Measurements from ENCODE around the gene HAUS1.
"Not testable (repeated sequence)": the region's sequence is repeated elsewhere in the genome, so short reads cannot be mapped to it uniquely, and the experiment has no call there.

The HAUS1 gene

DNA sequence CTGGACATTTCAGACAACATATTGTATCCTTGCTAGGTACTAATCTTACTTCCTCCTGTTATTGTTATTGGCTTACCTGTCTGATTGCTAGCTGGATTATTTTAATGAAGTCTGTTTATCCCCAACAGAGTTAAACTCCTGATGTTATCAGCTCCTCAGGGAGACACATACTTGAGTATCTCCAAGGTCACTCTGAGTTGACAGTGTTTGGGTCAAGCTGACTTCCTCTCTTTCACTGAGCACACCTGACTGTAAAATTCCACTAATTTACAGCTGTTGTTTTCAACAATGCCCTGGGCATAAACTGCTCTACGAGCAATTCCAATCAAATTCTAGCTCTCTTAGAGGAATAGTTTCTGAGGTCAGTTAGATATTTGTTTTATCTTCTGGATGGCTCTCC, 9.6 kb downstream of the HAUS1 start:
- Mint-ChIP-seq H3K36me3 (ENCODE audit: low read depth) (peaks cover 72% of the 10 kb centered on the region), H3K27ac (no peak overlapping the region), H3K9me3 (peaks cover 3% of the 10 kb centered on the region), H3K4me1 (no peaks in the 10 kb centered on the region), H3K4me3 (no peak overlapping the region), H3K27me3 (ENCODE audit: low read depth) (no peaks in the 10 kb centered on the region)
- no peak for TF ChIP-seq CTCF (IDR thresholded peaks at IDR 0.05; ENCODE audit: unreplicated experiment in 3 of 3)

- H3K27me3 Mint-ChIP-seq (ENCODE audit: low read depth); H3K4me3 Mint-ChIP-seq; H3K4me1 Mint-ChIP-seq; H3K9me3 Mint-ChIP-seq; H3K27ac Mint-ChIP-seq: not testable (repeated sequence)
- peaks cover 59% of the 10 kb centered on the region for H3K36me3 Mint-ChIP-seq (ENCODE audit: low read depth)
Observed at GRCh38 chr18:46126625-46127024, 22.4 kb downstream of the HAUS1 start.

- H3K27me3 Mint-ChIP-seq (ENCODE audit: low read depth) = no peaks in the 10 kb centered on the region
- H3K4me1 Mint-ChIP-seq = peaks cover 7% of the 10 kb centered on the region
- no peak overlapping the region for H3K4me3 Mint-ChIP-seq
- no peak for TF ChIP-seq CTCF (IDR thresholded peaks at IDR 0.05; ENCODE audit: unreplicated experiment in 3 of 3)
- no peaks in the 10 kb centered on the region for H3K9me3 Mint-ChIP-seq
- H3K36me3 Mint-ChIP-seq (ENCODE audit: low read depth) = peaks cover 39% of the 10 kb centered on the region
- H3K27ac Mint-ChIP-seq = no peak overlapping the region
Observed at GRCh38 chr18:46130061-46130460, 25.9 kb downstream of the HAUS1 start.

DNA sequence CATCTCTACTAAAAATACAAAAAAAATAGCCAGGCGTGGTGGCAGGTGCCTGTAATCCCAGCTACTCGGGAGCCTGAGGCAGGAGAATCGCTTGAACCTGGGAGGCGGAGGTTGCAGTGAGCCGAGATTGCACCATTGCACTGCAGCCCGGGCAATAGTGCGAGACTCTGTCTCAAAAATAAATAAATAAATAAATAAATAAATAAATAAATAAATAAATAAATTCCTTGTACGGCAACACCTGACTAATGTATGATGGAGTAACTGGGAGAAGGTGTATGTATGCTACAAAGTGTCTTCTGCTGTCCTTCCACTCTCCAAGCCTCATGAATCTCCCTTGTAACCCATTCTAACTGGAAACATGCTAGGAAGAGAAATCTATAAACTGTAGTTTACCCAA, 26.4 kb downstream of the HAUS1 start:
- not testable (repeated sequence) for H3K27ac Mint-ChIP-seq; H3K27me3 Mint-ChIP-seq (ENCODE audit: low read depth); H3K9me3 Mint-ChIP-seq; H3K4me3 Mint-ChIP-seq
- Mint-ChIP-seq H3K36me3 (ENCODE audit: low read depth) (peaks cover 38% of the 10 kb centered on the region), H3K4me1 (peaks cover 11% of the 10 kb centered on the region)

- Mint-ChIP-seq H3K9me3 (no peaks in the 10 kb centered on the region), H3K27me3 (ENCODE audit: low read depth) (no peaks in the 10 kb centered on the region), H3K4me3 (no peak overlapping the region), H3K4me1 (peaks cover 15% of the 10 kb centered on the region), H3K27ac (no peak overlapping the region), H3K36me3 (ENCODE audit: low read depth) (peaks cover 17% of the 10 kb centered on the region)
- TF ChIP-seq CTCF (IDR thresholded peaks at IDR 0.05; ENCODE audit: unreplicated experiment in 3 of 3) = no peak
Observed at GRCh38 chr18:46133534-46133933, 29.3 kb downstream of the HAUS1 start.

DNA sequence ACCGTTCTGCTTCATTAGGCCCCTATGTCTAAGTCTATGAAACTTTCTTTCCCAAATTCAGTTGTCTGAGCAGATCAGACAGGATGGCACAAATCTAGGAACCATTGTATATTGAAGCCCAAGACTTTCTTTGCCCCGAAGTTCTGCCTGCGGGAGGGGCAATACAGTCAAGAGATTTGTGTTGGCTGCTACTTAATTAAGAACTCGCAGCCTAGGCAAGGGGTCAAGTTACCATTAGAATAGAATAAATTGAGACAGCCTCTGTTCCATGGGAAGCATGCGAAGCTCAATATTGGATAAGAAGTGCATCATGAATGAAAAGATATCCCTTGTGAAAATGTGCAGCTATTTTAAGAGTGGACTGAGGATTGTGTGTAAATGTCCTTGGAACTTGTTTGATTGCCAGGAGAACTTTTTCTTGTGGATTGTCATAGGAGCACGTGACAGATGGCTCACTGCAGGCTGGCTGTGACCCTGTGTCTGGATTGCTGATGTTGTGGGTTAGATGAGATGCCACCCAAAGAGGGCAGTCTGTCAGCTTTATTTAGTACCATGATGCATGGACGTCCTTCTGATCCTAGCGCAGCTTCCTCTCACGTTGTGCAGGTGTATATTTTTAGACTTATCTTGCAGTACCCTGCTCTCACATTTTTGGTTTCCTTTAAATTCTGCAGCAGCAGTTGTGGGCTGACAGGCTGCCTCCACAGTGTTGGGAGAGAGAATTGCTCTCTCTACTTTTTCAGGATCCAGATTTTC, 30.9 kb downstream of the HAUS1 start:
- TF ChIP-seq CTCF (IDR thresholded peaks at IDR 0.05; ENCODE audit: unreplicated experiment in 3 of 3) = no peak
- Mint-ChIP-seq H3K9me3 (no peaks in the 10 kb centered on the region), H3K4me1 (peaks cover 15% of the 10 kb centered on the region), H3K27ac (no peak overlapping the region), H3K27me3 (ENCODE audit: low read depth) (no peaks in the 10 kb centered on the region), H3K4me3 (no peak overlapping the region), H3K36me3 (ENCODE audit: low read depth) (peaks cover 6% of the 10 kb centered on the region)

- Mint-ChIP-seq H3K27ac (no peak overlapping the region), H3K27me3 (ENCODE audit: low read depth) (no peaks in the 10 kb centered on the region), H3K36me3 (ENCODE audit: low read depth) (peaks cover 4% of the 10 kb centered on the region), H3K9me3 (no peaks in the 10 kb centered on the region), H3K4me3 (no peak overlapping the region), H3K4me1 (peaks cover 8% of the 10 kb centered on the region)
- no peak for TF ChIP-seq CTCF (IDR thresholded peaks at IDR 0.05; ENCODE audit: unreplicated experiment in 3 of 3)
Observed at GRCh38 chr18:46140173-46140572, 36.0 kb downstream of the HAUS1 start.

All from nephron (organoid).